ENCODE data around the gene NIPA2. TPM values are rescaled to one million over a fixed set of nuclear protein-coding genes. Genes with fewer than 3 reads are reported as not detected.

The NIPA2 gene
- polyA plus RNA-seq (2012; ENCODE audit: insufficient read depth, insufficient read length, low read depth), result 127 TPM

GRCh38 chr15:22838292-22839042, at the start of gene NIPA2:
Gene NIPA2 (plus strand): TSS chr15:22838666. CDS start chr15:22851732, 13,066 bp downstream.
- Histone ChIP-seq H3K9me3 (no peaks in the 10 kb centered on the region), H3K27me3 (no peaks in the 10 kb centered on the region), H3K4me1 (no peaks in the 10 kb centered on the region), H3K4me3 (ENCODE audit: low read depth, low read length) (peak within 1 kb of the TSS; percentile 98), H3K36me3 (peaks cover 11% of the 10 kb centered on the region)
- DNase-seq, result peak; percentile 99
- no peak for TF ChIP-seq CTCF (IDR thresholded peaks at IDR 0.05; ENCODE audit: low read depth, low read length)

- Histone ChIP-seq H3K9me3 (no peaks in the 10 kb centered on the region), H3K4me1 (no peaks in the 10 kb centered on the region), H3K4me3 (ENCODE audit: low read depth, low read length) (no peak overlapping the region), H3K36me3 (no peaks in the 10 kb centered on the region), H3K27me3 (no peaks in the 10 kb centered on the region)
- DNase-seq, result no peak
- TF ChIP-seq CTCF (IDR thresholded peaks at IDR 0.05; ENCODE audit: low read depth, low read length), result no peak
These were observed 44.4 kb upstream of the NIPA2 start for GRCh38 chr15:22794063-22794462.

- H3K4me3 ChIP-seq (ENCODE audit: low read depth, low read length), result no peak overlapping the region
- no peak for TF ChIP-seq CTCF (IDR thresholded peaks at IDR 0.05; ENCODE audit: low read depth, low read length)
- no peaks in the 10 kb centered on the region for H3K9me3 ChIP-seq
- no peaks in the 10 kb centered on the region for H3K36me3 ChIP-seq
- no peaks in the 10 kb centered on the region for H3K27me3 ChIP-seq
- no peaks in the 10 kb centered on the region for H3K4me1 ChIP-seq
- no peak for DNase-seq
These were observed 43.8 kb upstream of the NIPA2 start for GRCh38 chr15:22794621-22795167.

GRCh38 chr15:22795206-22796063, 43.0 kb upstream of the NIPA2 start:
- Histone ChIP-seq H3K4me1 (no peaks in the 10 kb centered on the region), H3K36me3 (no peaks in the 10 kb centered on the region), H3K27me3 (no peaks in the 10 kb centered on the region), H3K4me3 (ENCODE audit: low read depth, low read length) (no peak overlapping the region), H3K9me3 (no peaks in the 10 kb centered on the region)
- DNase-seq, result no peak
- no peak for TF ChIP-seq CTCF (IDR thresholded peaks at IDR 0.05; ENCODE audit: low read depth, low read length)

GRCh38 chr15:22796079-22796478, 42.4 kb upstream of the NIPA2 start:
- no peaks in the 10 kb centered on the region for H3K4me1 ChIP-seq
- no peaks in the 10 kb centered on the region for H3K27me3 ChIP-seq
- H3K9me3 ChIP-seq, result no peaks in the 10 kb centered on the region
- H3K4me3 ChIP-seq (ENCODE audit: low read depth, low read length), result no peak overlapping the region
- no peak for TF ChIP-seq CTCF (IDR thresholded peaks at IDR 0.05; ENCODE audit: low read depth, low read length)
- no peak for DNase-seq
- H3K36me3 ChIP-seq, result no peaks in the 10 kb centered on the region
